Gastrocnemius medialis (tissue), 4 donors: ENCODE data around the gene PRKCQ.

Source experiments
- POLR2A ChIP-seq, 2 donors: fragments of 450-650 bp; IDR thresholded peaks; one replicate each; pipeline ENCODE4 v1.6.1; 2017; ENCODE audit warnings: antibody characterized with exemption in 2 of 2, mild to moderate bottlenecking in 2 of 2, moderate library complexity in 2 of 2
- TF ChIP-seq, protein P1 (sequence below), 5 experiments: fragments of 450-650 bp in 3 of 5; fragments of 200-600 bp in 2 of 5; sonication (generic) in 2 of 5; IDR thresholded peaks in 4 of 5; conservative IDR thresholded peaks in 1 of 5; 1 replicate in 4 of 5; 2 replicates in 1 of 5; pipeline ENCODE4 v1.5.1; 2016 to 2019; ENCODE audit warnings: antibody characterized with exemption in 5 of 5, mild to moderate bottlenecking in 3 of 5, moderate library complexity in 3 of 5

DNA sequence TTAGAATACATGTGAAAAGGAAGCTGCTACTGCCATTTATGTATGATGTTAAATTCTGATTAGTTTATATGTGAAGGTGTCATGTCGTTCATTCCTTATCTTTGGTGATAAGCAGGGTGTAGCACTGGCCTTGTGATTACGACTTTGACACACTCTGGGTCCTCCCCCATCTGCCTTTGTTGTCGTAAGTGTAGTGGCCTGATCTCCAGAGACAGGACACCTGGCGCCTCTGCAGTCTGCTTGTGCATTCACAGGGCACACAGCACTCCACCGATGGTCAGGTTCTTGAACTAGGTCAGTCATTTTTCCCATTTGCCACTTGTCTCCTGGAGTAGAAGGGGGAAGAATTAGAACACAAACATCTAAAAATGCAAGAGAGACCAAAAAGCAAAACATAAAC lies 186.0 kb downstream of the PRKCQ start:
- TF ChIP-seq, protein P1, sequence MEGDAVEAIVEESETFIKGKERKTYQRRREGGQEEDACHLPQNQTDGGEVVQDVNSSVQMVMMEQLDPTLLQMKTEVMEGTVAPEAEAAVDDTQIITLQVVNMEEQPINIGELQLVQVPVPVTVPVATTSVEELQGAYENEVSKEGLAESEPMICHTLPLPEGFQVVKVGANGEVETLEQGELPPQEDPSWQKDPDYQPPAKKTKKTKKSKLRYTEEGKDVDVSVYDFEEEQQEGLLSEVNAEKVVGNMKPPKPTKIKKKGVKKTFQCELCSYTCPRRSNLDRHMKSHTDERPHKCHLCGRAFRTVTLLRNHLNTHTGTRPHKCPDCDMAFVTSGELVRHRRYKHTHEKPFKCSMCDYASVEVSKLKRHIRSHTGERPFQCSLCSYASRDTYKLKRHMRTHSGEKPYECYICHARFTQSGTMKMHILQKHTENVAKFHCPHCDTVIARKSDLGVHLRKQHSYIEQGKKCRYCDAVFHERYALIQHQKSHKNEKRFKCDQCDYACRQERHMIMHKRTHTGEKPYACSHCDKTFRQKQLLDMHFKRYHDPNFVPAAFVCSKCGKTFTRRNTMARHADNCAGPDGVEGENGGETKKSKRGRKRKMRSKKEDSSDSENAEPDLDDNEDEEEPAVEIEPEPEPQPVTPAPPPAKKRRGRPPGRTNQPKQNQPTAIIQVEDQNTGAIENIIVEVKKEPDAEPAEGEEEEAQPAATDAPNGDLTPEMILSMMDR (IDR thresholded peaks at IDR 0.05 in 4 of 5, conservative IDR thresholded peaks at IDR 0.05 in 1 of 5) = no peak
- no peak for TF ChIP-seq POLR2A (IDR thresholded peaks at IDR 0.05)
